GM18507 (cell line): ENCODE results near the gene COX6B1.
"Not testable (repeated sequence)": the region's sequence is repeated elsewhere in the genome, so short reads cannot be mapped to it uniquely, and the experiment has no call there.

Experiments
- DNase-seq: peaks from one replicate; pipeline ENCODE4 v3.0.0; 2011; ENCODE audit warnings: low read depth; ENCODE audit not compliant: insufficient read length; ENCODE audit errors: extremely low spot score
- FAIRE-seq: peaks from 2 replicates; lab custom pipeline; 2011; peaks lifted over from hg19 to GRCh38; lab: Jason Lieb, UNC

COX6B1 gene

GRCh38 chr19:35648017-35648961 is at the start of gene COX6B1:
COX6B1 (plus strand) TSS chr19:35648323; CDS start chr19:35651244, 2,921 bp downstream.
- FAIRE-seq, result peak; percentile 98
- peak; percentile 96 for DNase-seq

- no peak for FAIRE-seq
- DNase-seq, result no peak
Observed at GRCh38 chr19:35601971-35602370, 46.2 kb upstream of the COX6B1 start.

GRCh38 chr19:35604436-35604835 is 43.7 kb upstream of the COX6B1 start:
- not testable (repeated sequence) for FAIRE-seq, DNase-seq

GRCh38 chr19:35607170-35607569 is 41.0 kb upstream of the COX6B1 start:
- FAIRE-seq, DNase-seq: not testable (repeated sequence)

GRCh38 chr19:35607661-35608060 is 40.5 kb upstream of the COX6B1 start:
- no peak for DNase-seq
- FAIRE-seq, result no peak

GRCh38 chr19:35608251-35608650 is 39.9 kb upstream of the COX6B1 start:
- DNase-seq (no peak), FAIRE-seq (peak; percentile 60)

GRCh38 chr19:35609851-35610353 is 38.2 kb upstream of the COX6B1 start:
- no peak for DNase-seq
- peak; percentile 86 for FAIRE-seq

- no peak for FAIRE-seq
Observed at GRCh38 chr19:35612224-35612558, 35.9 kb upstream of the COX6B1 start.

GRCh38 chr19:35612559-35613321 is 35.4 kb upstream of the COX6B1 start, which contains the start of gene HAUS5:
HAUS5 (plus strand) TSS chr19:35612735; CDS start chr19:35612795, 60 bp downstream.
- peak; percentile 98 for FAIRE-seq
- peak; percentile 95 for DNase-seq

More at GRCh38 chr19:35612224-35612558, 35.9 kb upstream of the COX6B1 start:
- DNase-seq, result no peak

- DNase-seq (no peak), FAIRE-seq (no peak)
Observed at GRCh38 chr19:35613574-35613973, 34.5 kb upstream of the COX6B1 start.

- DNase-seq (no peak), FAIRE-seq (no peak)
Observed at GRCh38 chr19:35615036-35615435, 33.1 kb upstream of the COX6B1 start.

GRCh38 chr19:35618857-35619256 is 29.3 kb upstream of the COX6B1 start:
- FAIRE-seq (no peak), DNase-seq (no peak)

- FAIRE-seq (no peak), DNase-seq (no peak)
Observed at GRCh38 chr19:35619290-35619923, 28.7 kb upstream of the COX6B1 start.

- no peak for FAIRE-seq
- DNase-seq, result no peak
Observed at GRCh38 chr19:35620001-35620400, 28.1 kb upstream of the COX6B1 start.

GRCh38 chr19:35621708-35622107 is 26.4 kb upstream of the COX6B1 start:
- FAIRE-seq, result no peak
- no peak for DNase-seq

- DNase-seq, result no peak
- no peak for FAIRE-seq
Observed at GRCh38 chr19:35622750-35623149, 25.4 kb upstream of the COX6B1 start.

- no peak for FAIRE-seq
- no peak for DNase-seq
Observed at GRCh38 chr19:35623327-35624010, 24.7 kb upstream of the COX6B1 start.

GRCh38 chr19:35628264-35628564 is 19.9 kb upstream of the COX6B1 start:
- DNase-seq (no peak), FAIRE-seq (no peak)

- DNase-seq (peak; percentile 94), FAIRE-seq (peak; percentile 100)
Observed at GRCh38 chr19:35628565-35629331, 19.4 kb upstream of the COX6B1 start, which contains the start of gene RBM42. RBM42 (plus strand) TSS chr19:35629036; CDS start chr19:35629154, 118 bp downstream.
